Parathyroid adenoma (tissue), 2 donors: ENCODE results near the gene FAM181A.

ENCODE experiments used
- H2AFZ ChIP-seq: fragments of 300-600 bp; sonication (generic); one replicate; pipeline ENCODE4 v1.7.0; 2017; ENCODE audit warnings: antibody characterized with exemption, mild to moderate bottlenecking
- H3K27ac ChIP-seq: fragments of 300-600 bp; sonication (generic); one replicate; pipeline ENCODE4 v1.7.0; 2017
- H3K27me3 ChIP-seq: fragments of 300-600 bp; sonication (generic); one replicate; pipeline ENCODE4 v1.7.0; 2017; ENCODE audit warnings: low read length; ENCODE audit not compliant: control insufficient read depth, insufficient read depth
- H3K36me3 ChIP-seq: fragments of 300-600 bp; sonication (generic); one replicate; pipeline ENCODE4 v1.7.0; 2017; ENCODE audit warnings: low read length; ENCODE audit not compliant: control insufficient read depth, insufficient read depth
- H3K4me1 ChIP-seq: fragments of 300-600 bp; sonication (generic); one replicate; pipeline ENCODE4 v1.7.0; 2017; ENCODE audit warnings: control low read depth
- H3K4me2 ChIP-seq: fragments of 300-600 bp; sonication (generic); one replicate; pipeline ENCODE4 v1.7.0; 2017; ENCODE audit warnings: low read length
- H3K4me3 ChIP-seq: fragments of 300-600 bp; sonication (generic); one replicate; pipeline ENCODE4 v1.7.0; 2017; ENCODE audit warnings: low read depth, low read length
- H3K79me2 ChIP-seq: fragments of 300-600 bp; sonication (generic); one replicate; pipeline ENCODE4 v1.7.0; 2017; ENCODE audit warnings: control low read depth
- H3K9ac ChIP-seq: fragments of 300-600 bp; sonication (generic); one replicate; pipeline ENCODE4 v1.7.0; 2017; ENCODE audit warnings: mild to moderate bottlenecking
- H3K9me3 ChIP-seq: fragments of 300-600 bp; sonication (generic); one replicate; pipeline ENCODE4 v1.7.0; 2017; ENCODE audit warnings: low read length; ENCODE audit not compliant: control insufficient read depth
- CTCF ChIP-seq: fragments of 300-600 bp; sonication (generic); IDR thresholded peaks from one replicate; pipeline ENCODE4 v1.7.0; 2017; ENCODE audit warnings: antibody characterized with exemption, mild to moderate bottlenecking
- donor health status: primary hyperparathyroidism.

FAM181A gene

GRCh38 chr14:93947282-93947681 lies 20.1 kb downstream of the FAM181A start:
- no peaks in the 10 kb centered on the region for H3K27me3 ChIP-seq
- no peaks in the 10 kb centered on the region for H3K79me2 ChIP-seq
- no peak for TF ChIP-seq CTCF
- no peak overlapping the region for H3K9ac ChIP-seq
- no peaks in the 10 kb centered on the region for H3K9me3 ChIP-seq
- H3K4me3 ChIP-seq, result no peak overlapping the region
- no peak overlapping the region for H3K4me2 ChIP-seq
- no peak overlapping the region for H3K27ac ChIP-seq
- H3K4me1 ChIP-seq, result no peaks in the 10 kb centered on the region
- H2AFZ ChIP-seq, result no peak overlapping the region
- H3K36me3 ChIP-seq, result no peaks in the 10 kb centered on the region

GRCh38 chr14:93949511-93950075 lies 22.4 kb downstream of the FAM181A start:
- Histone ChIP-seq H3K27me3 (no peaks in the 10 kb centered on the region), H2AFZ (no peak overlapping the region), H3K79me2 (no peaks in the 10 kb centered on the region), H3K4me3 (no peak overlapping the region), H3K9ac (no peak overlapping the region), H3K27ac (no peak overlapping the region), H3K36me3 (no peaks in the 10 kb centered on the region), H3K4me1 (no peaks in the 10 kb centered on the region), H3K9me3 (no peaks in the 10 kb centered on the region), H3K4me2 (no peak overlapping the region)
- TF ChIP-seq CTCF, result no peak

- Histone ChIP-seq H3K79me2 (no peaks in the 10 kb centered on the region), H3K9ac (no peak overlapping the region), H3K27me3 (no peaks in the 10 kb centered on the region), H3K36me3 (no peaks in the 10 kb centered on the region), H3K27ac (no peak overlapping the region), H2AFZ (no peak overlapping the region), H3K4me3 (no peak overlapping the region), H3K9me3 (no peaks in the 10 kb centered on the region), H3K4me2 (no peak overlapping the region), H3K4me1 (no peaks in the 10 kb centered on the region)
- TF ChIP-seq CTCF, result no peak
Observed at GRCh38 chr14:93950948-93951634, 23.9 kb downstream of the FAM181A start.

- no peak for TF ChIP-seq CTCF
- Histone ChIP-seq H2AFZ (no peak overlapping the region), H3K36me3 (no peaks in the 10 kb centered on the region), H3K79me2 (no peaks in the 10 kb centered on the region), H3K27ac (no peak overlapping the region), H3K27me3 (no peaks in the 10 kb centered on the region), H3K9me3 (no peaks in the 10 kb centered on the region), H3K4me3 (no peak overlapping the region), H3K4me1 (no peaks in the 10 kb centered on the region), H3K9ac (no peak overlapping the region), H3K4me2 (no peak overlapping the region)
Observed at GRCh38 chr14:93951635-93952540, 24.7 kb downstream of the FAM181A start.
